ENCODE data around the gene NEIL1. TPM values are rescaled to one million over a fixed set of nuclear protein-coding genes. Genes with fewer than 3 reads are reported as not detected.
A peak's percentile ranks its signal among the peaks of the same experiment; 100 is the strongest.

The NEIL1 gene
- total and polyA plus RNA-seq, 2 donors (not counting 1 experiment from before 2014, with no cell fraction given), result 103 to 251 TPM

- intact Hi-C loops (cut with micrococcal nuclease), result no loop called here
- Mint-ChIP-seq H3K27me3 (peaks cover 4% of the 10 kb centered on the region), H3K27ac (peak overlapping the region; percentile 90), H3K4me3 (peak overlapping the region; percentile 96), H3K9me3 (ENCODE audit: insufficient read depth) (no peaks in the 10 kb centered on the region), H3K4me1 (peaks cover 18% of the 10 kb centered on the region)
- WGBS (ENCODE audit: insufficient coverage), result 0% methylated on average over 1 of the region's 3 CpGs
- peak overlapping the region; percentile 93 for H2AFZ ChIP-seq (ENCODE audit: insufficient read depth, low read depth, low read length, poor library complexity, severe bottlenecking)
- POLR2A ChIA-PET, result interaction anchor here (0.6 to 1.9 kb wide), 3 partner anchors 12 to 664 kb away, joined by 4 to 12 read pairs (median 4); partner anchors contain the start of gene NEIL1
- no peak overlapping the region for H3K27ac ChIP-seq (ENCODE audit: low read length in 2 of 2)
- CTCF ChIA-PET, result interaction anchor here (1.0 to 2.7 kb wide), 3 partner anchors 33 to 292 kb away, joined by 3 to 13 read pairs (median 4); partner anchors contain the start of gene MAN2C1
- no peaks in the 10 kb centered on the region for H3K9me3 ChIP-seq (ENCODE audit: control extremely low read depth in 1 of 3, control insufficient read depth in 2 of 3, insufficient read depth in 1 of 3, low read length in 2 of 3)
- peaks cover 0 to 8% of the 10 kb centered on the region in 2 experiments for H3K36me3 ChIP-seq (replicated peaks in 1 of 2; ENCODE audit: control extremely low read depth in 1 of 2, control insufficient read depth in 1 of 2, extremely low read depth in 1 of 2, insufficient read depth in 2 of 2, low read length in 1 of 2)
- H3K4me1 ChIP-seq (ENCODE audit: control insufficient read depth in 2 of 2, insufficient read depth in 2 of 2, low read length in 2 of 2), result peaks cover 9 to 16% of the 10 kb centered on the region in 2 donors
- ATAC-seq (ENCODE audit: low read depth), result no peak
- peak overlapping the region; percentile 34 to 93 (median 83) for H3K4me3 ChIP-seq (ENCODE audit: control extremely low read depth in 1 of 5, extremely low read depth in 1 of 5, insufficient read depth in 1 of 5, low read depth in 2 of 5, low read length in 4 of 5)
- no peak for DNase-seq
- H3K27me3 ChIP-seq (replicated peaks in 1 of 4; ENCODE audit: control extremely low read depth in 1 of 4, control insufficient read depth in 3 of 4, insufficient read depth in 4 of 4, low read length in 3 of 4), result no peaks in the 10 kb centered on the region
- no peaks in the 10 kb centered on the region for H4K20me1 ChIP-seq (ENCODE audit: control insufficient read depth, insufficient read depth, low read length, poor library complexity, severe bottlenecking)
- peak overlapping the region; percentile 92 for H3K9ac ChIP-seq (ENCODE audit: low read length)
- H3K4me2 ChIP-seq (replicated peaks; ENCODE audit: low read depth, low read length, poor library complexity, severe bottlenecking), result peak overlapping the region; percentile 95
- H3K79me2 ChIP-seq (ENCODE audit: control insufficient read depth, insufficient read depth, low read length), result no peaks in the 10 kb centered on the region
- TF ChIP-seq EZH2 (IDR thresholded peaks at IDR 0.05; ENCODE audit: borderline replicate concordance, insufficient read depth, low read depth, low read length, poor library complexity, severe bottlenecking) (no peak), CTCF (IDR thresholded peaks at IDR 0.05) (no peak)
These were observed 11.5 kb upstream of the NEIL1 start for GRCh38 chr15:75335313-75335704.

- H3K36me3 ChIP-seq (replicated peaks in 1 of 2; ENCODE audit: control extremely low read depth in 1 of 2, control insufficient read depth in 1 of 2, extremely low read depth in 1 of 2, insufficient read depth in 2 of 2, low read length in 1 of 2), result peaks cover 0 to 8% of the 10 kb centered on the region in 2 experiments
- H2AFZ ChIP-seq (ENCODE audit: insufficient read depth, low read depth, low read length, poor library complexity, severe bottlenecking), result peak within 1 kb of the TSS; percentile 93
- H3K9ac ChIP-seq (ENCODE audit: low read length), result peak within 1 kb of the TSS; percentile 92
- no peaks in the 10 kb centered on the region for H3K79me2 ChIP-seq (ENCODE audit: control insufficient read depth, insufficient read depth, low read length)
- H4K20me1 ChIP-seq (ENCODE audit: control insufficient read depth, insufficient read depth, low read length, poor library complexity, severe bottlenecking), result no peaks in the 10 kb centered on the region
- H3K9me3 Mint-ChIP-seq (ENCODE audit: insufficient read depth), result no peaks in the 10 kb centered on the region
- H3K27me3 ChIP-seq (replicated peaks in 1 of 4; ENCODE audit: control extremely low read depth in 1 of 4, control insufficient read depth in 3 of 4, insufficient read depth in 4 of 4, low read length in 3 of 4), result no peaks in the 10 kb centered on the region
- 1% methylated on average over 40 of the region's 42 CpGs for WGBS (ENCODE audit: insufficient coverage)
- H3K27ac Mint-ChIP-seq, result peak within 1 kb of the TSS; percentile 90
- DNase-seq (peak; percentile 81), ATAC-seq (ENCODE audit: low read depth) (peak; percentile 84)
- H3K9me3 ChIP-seq (ENCODE audit: control extremely low read depth in 1 of 3, control insufficient read depth in 2 of 3, insufficient read depth in 1 of 3, low read length in 2 of 3), result no peaks in the 10 kb centered on the region
- peak within 1 kb of the TSS; percentile 95 for H3K4me2 ChIP-seq (replicated peaks; ENCODE audit: low read depth, low read length, poor library complexity, severe bottlenecking)
- ChIA-PET CTCF (interaction anchor here (1.0 to 2.7 kb wide), 3 partner anchors 32 to 293 kb away, joined by 3 to 13 read pairs (median 4); partner anchors contain the start of gene MAN2C1), POLR2A (interaction anchor here (0.6 to 1.9 kb wide), 4 partner anchors 12 to 665 kb away, joined by 3 to 12 read pairs (median 4); partner anchors contain the start of gene NEIL1)
- H3K4me3 ChIP-seq (ENCODE audit: control extremely low read depth in 1 of 5, extremely low read depth in 1 of 5, insufficient read depth in 1 of 5, low read depth in 2 of 5, low read length in 4 of 5), result peak within 1 kb of the TSS; percentile 34 to 93 (median 83)
- H3K27me3 Mint-ChIP-seq, result peaks cover 4% of the 10 kb centered on the region
- H3K4me1 ChIP-seq (ENCODE audit: control insufficient read depth in 2 of 2, insufficient read depth in 2 of 2, low read length in 2 of 2), result peaks cover 9 to 16% of the 10 kb centered on the region in 2 donors
- H3K4me3 Mint-ChIP-seq, result peak within 1 kb of the TSS; percentile 96
- H3K4me1 Mint-ChIP-seq, result peaks cover 18% of the 10 kb centered on the region
- intact Hi-C loops (cut with micrococcal nuclease), result loop anchor here (1.0 kb wide), 2 partner anchors 10 to 31 kb away; no protein-coding TSS in a partner anchor
- no peak for TF ChIP-seq CTCF (IDR thresholded peaks at IDR 0.05)
- no peak for TF ChIP-seq EZH2 (IDR thresholded peaks at IDR 0.05; ENCODE audit: borderline replicate concordance, insufficient read depth, low read depth, low read length, poor library complexity, severe bottlenecking)
- H3K27ac ChIP-seq (ENCODE audit: low read length in 2 of 2), result peak within 1 kb of the TSS; percentile 55 to 76
These were observed 11.0 kb upstream of the NEIL1 start, which contains the start of gene COMMD4 for GRCh38 chr15:75335705-75336355. Gene COMMD4, plus strand, starts transcription at chr15:75336063. Its CDS starts 27 bp downstream, at chr15:75336090.
